Sigmoid colon (tissue), 3 donors: Measurements from ENCODE around the gene JAKMIP1.

Source experiments
- POLR2A ChIP-seq, 2 donors: fragments of 450-650 bp; IDR thresholded peaks; one replicate each; pipeline ENCODE4 v1.6.1; 2016; ENCODE audit warnings: antibody characterized with exemption in 2 of 2, mild to moderate bottlenecking in 2 of 2, moderate library complexity in 2 of 2
- TF ChIP-seq, protein P1 (sequence below), 4 experiments: fragments of 450-650 bp in 3 of 4; fragments of 200-600 bp in 1 of 4; IDR thresholded peaks; one replicate each; pipeline ENCODE4 v1.5.1; 2016 to 2019; ENCODE audit warnings: antibody characterized with exemption in 4 of 4, mild to moderate bottlenecking in 3 of 4, moderate library complexity in 2 of 4

DNA sequence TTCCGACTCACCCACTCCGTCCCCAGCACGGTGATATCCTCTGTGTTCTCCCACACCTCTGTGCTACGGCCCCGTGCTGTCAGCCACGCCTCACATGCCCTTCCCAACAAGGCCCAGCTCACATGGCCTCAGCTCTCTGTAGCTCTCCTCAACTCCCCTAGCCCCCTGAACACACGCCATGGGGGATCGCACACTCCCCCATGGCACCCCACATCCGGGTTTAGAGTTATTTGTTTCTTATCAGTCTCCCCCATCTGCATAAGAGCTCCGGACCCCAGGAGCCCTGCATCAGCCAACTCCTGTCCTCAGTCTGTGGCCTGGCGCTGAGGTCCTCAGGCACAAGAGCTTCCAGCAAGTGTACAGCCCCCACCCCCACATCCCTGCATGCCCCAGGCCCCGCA lies 189.1 kb downstream of the JAKMIP1 start:
- TF ChIP-seq, protein P1, sequence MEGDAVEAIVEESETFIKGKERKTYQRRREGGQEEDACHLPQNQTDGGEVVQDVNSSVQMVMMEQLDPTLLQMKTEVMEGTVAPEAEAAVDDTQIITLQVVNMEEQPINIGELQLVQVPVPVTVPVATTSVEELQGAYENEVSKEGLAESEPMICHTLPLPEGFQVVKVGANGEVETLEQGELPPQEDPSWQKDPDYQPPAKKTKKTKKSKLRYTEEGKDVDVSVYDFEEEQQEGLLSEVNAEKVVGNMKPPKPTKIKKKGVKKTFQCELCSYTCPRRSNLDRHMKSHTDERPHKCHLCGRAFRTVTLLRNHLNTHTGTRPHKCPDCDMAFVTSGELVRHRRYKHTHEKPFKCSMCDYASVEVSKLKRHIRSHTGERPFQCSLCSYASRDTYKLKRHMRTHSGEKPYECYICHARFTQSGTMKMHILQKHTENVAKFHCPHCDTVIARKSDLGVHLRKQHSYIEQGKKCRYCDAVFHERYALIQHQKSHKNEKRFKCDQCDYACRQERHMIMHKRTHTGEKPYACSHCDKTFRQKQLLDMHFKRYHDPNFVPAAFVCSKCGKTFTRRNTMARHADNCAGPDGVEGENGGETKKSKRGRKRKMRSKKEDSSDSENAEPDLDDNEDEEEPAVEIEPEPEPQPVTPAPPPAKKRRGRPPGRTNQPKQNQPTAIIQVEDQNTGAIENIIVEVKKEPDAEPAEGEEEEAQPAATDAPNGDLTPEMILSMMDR (IDR thresholded peaks at IDR 0.05): no peak
- no peak for TF ChIP-seq POLR2A (IDR thresholded peaks at IDR 0.05)
